ENCODE data around the gene DEF6. TPM values are rescaled to one million over a fixed set of nuclear protein-coding genes. Genes with fewer than 3 reads are reported as not detected.

The DEF6 gene
- total and polyA plus RNA-seq, 2 experiments from 2014 or later = 5.1 to 7.2 TPM

GRCh38 chr6:35309611-35310264 is 12.1 kb downstream of the DEF6 start:
- Histone ChIP-seq H3K9me2 (ENCODE audit: insufficient read depth) (no peaks in the 10 kb centered on the region), H3K27me3 (ENCODE audit: insufficient read depth) (no peaks in the 10 kb centered on the region), H2AFZ (no peak overlapping the region), H3K4me1 (ENCODE audit: insufficient read depth) (no peaks in the 10 kb centered on the region), H4K20me1 (replicated peaks; ENCODE audit: insufficient read depth) (no peaks in the 10 kb centered on the region), H3F3A (replicated peaks; ENCODE audit: low read depth) (no peaks in the 10 kb centered on the region), H3K36me3 (ENCODE audit: insufficient read depth) (no peaks in the 10 kb centered on the region), H3K27ac (ENCODE audit: low read depth) (no peak overlapping the region), H3K4me2 (no peak overlapping the region), H3K4me3 (no peak overlapping the region), H3K79me2 (replicated peaks; ENCODE audit: insufficient read depth) (no peaks in the 10 kb centered on the region)
- ATAC-seq (no peak), DNase-seq (ENCODE audit: low spot score) (no peak)
- Mint-ChIP-seq H3K4me1 (no peaks in the 10 kb centered on the region; the same call in 2 of the 3 replicates), H3K9me3 (no peaks in the 10 kb centered on the region), H3K36me3 (ENCODE audit: low read depth) (no peaks in the 10 kb centered on the region; the same call in 2 of the 3 replicates), H3K27me3 (ENCODE audit: insufficient read depth, low read depth, poor library complexity) (peaks cover 7% of the 10 kb centered on the region), H3K4me3 (no peak overlapping the region), H3K27ac (no peak overlapping the region)
- no peak for TF ChIP-seq ZNF462 (CRISPR knock-in tag; IDR thresholded peaks at IDR 0.05)
- TF ChIP-seq, protein P1, sequence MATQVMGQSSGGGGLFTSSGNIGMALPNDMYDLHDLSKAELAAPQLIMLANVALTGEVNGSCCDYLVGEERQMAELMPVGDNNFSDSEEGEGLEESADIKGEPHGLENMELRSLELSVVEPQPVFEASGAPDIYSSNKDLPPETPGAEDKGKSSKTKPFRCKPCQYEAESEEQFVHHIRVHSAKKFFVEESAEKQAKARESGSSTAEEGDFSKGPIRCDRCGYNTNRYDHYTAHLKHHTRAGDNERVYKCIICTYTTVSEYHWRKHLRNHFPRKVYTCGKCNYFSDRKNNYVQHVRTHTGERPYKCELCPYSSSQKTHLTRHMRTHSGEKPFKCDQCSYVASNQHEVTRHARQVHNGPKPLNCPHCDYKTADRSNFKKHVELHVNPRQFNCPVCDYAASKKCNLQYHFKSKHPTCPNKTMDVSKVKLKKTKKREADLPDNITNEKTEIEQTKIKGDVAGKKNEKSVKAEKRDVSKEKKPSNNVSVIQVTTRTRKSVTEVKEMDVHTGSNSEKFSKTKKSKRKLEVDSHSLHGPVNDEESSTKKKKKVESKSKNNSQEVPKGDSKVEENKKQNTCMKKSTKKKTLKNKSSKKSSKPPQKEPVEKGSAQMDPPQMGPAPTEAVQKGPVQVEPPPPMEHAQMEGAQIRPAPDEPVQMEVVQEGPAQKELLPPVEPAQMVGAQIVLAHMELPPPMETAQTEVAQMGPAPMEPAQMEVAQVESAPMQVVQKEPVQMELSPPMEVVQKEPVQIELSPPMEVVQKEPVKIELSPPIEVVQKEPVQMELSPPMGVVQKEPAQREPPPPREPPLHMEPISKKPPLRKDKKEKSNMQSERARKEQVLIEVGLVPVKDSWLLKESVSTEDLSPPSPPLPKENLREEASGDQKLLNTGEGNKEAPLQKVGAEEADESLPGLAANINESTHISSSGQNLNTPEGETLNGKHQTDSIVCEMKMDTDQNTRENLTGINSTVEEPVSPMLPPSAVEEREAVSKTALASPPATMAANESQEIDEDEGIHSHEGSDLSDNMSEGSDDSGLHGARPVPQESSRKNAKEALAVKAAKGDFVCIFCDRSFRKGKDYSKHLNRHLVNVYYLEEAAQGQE (IDR thresholded peaks at IDR 0.05; ENCODE audit: unreplicated experiment) = no peak
- no peak for TF ChIP-seq POLR2AphosphoS5 (IDR thresholded peaks at IDR 0.05; ENCODE audit: low read depth)

Measured in GM23338 (cell line).